GM19463 (cell line): ENCODE results near the gene DUSP12.
"Not testable (repeated sequence)": the region's sequence is repeated elsewhere in the genome, so short reads cannot be mapped to it uniquely, and the experiment has no call there.

Experiments used
- ATAC-seq: cut with Tn5 transposase; IDR thresholded peaks from one replicate; pipeline ENCODE4 v1.9.1; 2021; ENCODE audit warnings: mild to moderate bottlenecking, moderate library complexity; ENCODE audit not compliant: unreplicated experiment

DUSP12 gene

DNA sequence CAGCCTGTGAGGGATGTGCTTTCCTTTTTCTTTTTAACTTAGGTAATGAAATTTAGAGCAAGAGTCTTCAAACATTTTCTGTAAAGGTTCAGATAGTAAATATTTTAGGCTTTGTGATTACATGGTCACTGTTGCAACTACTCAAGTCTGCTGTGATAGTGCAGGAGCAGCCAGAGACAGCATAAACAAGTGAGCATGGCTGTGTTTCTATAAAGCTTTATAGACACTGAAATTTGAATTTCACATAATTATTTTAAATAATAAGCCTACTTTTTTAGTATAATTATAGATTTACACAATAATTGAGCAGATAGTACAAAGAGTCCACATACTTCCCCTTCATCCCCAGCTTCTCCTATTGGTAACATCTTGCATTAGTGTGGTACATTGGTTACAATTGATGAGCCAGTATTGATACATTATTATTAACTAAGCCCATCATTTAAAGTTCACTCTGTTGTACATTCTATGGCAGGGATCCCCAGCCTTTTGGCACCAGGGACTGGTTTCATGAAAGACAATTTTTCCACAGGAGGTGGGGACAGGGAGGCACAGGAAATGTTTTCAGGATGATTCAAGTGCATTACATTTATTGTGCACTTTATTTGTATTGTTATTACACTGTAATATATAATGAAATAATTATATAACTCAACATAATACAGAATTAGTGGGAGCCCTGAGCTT, 19.5 kb downstream of the DUSP12 start:
- no peak for ATAC-seq

DNA sequence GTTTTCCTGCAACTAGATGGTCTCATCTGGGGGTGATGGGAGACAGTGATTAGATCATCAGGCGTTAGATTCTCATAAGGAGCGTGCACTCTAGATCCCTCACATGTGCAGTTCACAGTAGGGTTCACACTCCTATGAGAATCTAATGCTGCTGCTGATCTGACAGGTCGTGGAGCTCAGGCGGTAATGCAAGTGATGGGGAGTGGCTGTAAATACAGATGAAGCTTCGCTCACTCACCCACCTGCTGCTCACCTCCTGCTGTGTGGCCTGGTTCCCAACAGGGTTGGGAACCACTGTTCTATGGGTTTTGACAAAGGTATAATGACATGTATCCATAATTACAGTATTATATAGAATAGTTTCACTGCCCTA, 20.1 kb downstream of the DUSP12 start:
- not testable (repeated sequence) for ATAC-seq

DNA sequence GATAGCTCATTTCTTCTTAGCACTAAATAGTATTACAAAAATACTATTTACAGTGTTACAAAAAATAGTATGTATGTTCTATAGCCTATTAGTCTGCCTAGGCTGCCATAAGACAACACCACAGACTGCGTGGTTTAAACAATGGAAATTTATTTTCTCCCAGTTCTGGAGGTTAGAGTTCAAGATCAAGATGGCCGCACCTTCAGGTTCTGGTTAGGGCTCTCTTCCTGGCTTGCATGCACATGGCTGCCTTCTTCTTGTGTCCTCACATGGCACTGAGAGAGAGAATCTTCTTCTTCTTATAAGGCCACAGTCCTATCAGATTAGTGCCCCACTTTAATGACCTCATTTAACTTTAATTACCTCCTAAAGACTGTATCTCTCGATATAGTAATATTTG, 20.7 kb downstream of the DUSP12 start:
- no peak for ATAC-seq

DNA sequence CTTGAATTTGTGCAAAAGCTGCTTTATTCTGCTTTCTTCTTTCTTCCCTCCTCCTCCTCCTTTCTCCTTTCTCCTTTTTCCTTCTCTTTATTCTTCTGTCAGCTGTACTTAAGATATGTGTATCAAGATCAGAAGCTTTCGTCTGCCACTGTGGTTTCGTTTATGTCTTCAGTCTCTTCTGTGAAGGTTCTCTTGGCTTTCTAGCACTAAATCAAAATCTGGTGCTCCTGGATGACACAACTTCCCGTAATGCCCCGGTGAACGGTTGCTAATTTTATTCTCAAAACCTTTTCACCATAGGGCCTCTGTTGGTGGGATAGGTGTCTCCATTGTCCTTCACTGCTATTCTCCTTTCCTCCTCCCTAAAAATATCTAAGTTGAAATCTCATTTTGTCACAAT, 21.6 kb downstream of the DUSP12 start:
- no peak for ATAC-seq

DNA sequence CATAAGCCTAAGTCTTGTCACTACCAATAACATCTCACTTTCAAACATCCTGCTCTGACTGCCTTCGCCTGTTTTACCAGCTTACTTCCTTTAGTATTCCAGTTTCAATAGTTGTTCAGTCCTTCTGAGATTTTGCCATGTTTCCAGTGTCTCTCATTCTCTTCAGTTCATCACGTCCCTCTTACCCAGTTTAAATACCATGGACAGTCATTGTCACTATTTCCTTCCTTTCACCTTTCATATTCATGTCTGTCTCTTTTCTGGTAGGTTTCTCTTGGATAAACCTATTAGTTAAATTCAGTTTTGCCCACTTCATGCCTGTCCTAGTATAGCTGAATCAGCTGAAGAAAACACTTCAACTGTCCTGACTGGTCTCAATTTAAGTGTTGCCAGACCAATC, 22.4 kb downstream of the DUSP12 start:
- ATAC-seq, result no peak

DNA sequence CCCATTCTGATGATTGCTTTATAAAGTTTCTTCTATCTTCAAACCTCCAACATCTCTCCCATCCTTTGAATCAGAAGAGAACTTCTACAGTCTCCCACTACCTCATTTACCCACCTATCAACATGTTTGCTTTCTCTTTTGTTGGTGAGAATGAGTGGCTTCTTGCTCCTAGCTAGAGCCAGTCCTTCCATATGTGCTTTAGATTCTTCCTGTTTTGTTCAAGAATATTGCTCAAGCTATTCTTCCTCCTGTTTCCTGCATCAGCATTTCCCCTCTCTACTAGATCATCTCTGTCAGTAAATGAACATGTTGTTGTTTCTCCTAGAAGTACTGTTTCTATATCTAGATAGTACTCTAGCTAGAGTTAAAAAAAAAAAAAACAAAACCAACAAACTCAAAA, 22.8 kb downstream of the DUSP12 start:
- no peak for ATAC-seq

DNA sequence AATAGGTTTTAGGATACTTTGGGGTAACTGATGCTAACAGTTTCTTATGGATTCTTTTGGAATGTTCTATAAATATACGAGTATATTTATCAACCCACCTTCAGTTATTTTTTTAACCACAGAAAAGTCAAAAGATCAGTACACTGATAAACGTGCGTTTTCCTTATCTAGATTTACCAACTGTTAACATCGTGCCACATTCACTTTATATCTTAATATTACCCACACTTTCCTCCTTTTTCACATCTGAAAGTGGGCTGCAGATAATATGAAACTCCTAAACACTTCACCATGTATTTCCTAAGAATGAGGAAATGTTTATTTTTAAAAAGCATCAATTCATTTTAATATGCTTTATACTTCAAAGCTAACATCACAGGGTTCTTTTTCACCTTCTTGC, 24.2 kb downstream of the DUSP12 start:
- no peak for ATAC-seq

DNA sequence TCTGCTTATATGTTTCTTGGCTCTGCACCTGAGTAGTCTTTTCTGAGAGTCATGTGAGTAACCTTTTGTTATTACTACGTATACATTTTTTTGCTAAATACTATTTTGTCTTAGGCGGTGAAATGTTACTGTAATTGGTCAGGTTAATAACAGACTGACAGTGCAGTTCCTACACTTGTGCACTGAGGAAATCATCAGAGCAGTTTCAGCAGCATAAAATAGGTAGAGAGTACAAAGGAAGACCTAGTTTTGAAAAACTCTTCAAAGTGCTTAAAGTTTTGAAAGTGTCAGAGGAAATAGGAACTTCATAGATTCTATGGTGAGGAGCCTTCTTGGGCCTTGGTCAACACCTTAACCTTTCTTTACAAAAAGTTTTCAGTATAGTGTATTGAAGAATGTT, 27.7 kb downstream of the DUSP12 start:
- ATAC-seq, result no peak

DNA sequence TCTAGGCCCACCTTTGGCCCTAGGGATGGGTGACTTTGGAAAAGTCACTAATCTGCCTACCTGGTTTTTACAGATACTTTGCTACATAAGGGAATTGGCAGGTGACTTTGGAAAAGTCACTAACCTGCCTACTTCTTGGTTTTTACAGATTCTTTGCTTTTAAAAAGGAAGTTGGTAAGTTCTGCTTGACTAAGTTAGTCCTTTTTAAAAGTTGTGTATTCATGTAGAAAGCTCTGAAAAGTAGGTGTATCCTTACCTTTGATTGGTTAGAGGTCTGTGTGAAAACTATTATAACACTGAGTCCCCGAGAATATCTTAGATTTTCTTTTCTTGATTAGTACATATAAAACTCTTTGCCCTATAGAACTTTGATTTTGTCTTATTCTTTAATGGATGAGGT, 28.9 kb downstream of the DUSP12 start:
- ATAC-seq, result no peak

DNA sequence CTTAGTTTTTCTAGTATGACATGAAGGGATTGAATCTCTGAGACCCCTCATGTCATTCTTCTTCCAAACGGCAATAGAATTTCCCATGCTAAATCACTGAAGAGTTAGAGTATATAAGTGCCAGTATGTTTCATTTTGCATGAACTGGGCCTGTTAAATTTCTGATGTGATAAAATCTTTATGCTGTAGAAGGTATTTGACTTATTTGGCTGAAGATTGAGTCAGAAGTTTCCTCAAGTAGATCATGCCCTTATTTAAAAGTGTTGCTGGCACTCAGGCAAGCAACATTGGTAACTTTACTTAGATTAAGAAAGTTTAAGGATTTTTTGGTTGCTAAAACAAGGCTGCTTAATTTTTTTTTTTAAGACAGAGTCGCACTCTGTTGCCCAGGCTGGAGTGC, 29.8 kb downstream of the DUSP12 start:
- ATAC-seq, result no peak

DNA sequence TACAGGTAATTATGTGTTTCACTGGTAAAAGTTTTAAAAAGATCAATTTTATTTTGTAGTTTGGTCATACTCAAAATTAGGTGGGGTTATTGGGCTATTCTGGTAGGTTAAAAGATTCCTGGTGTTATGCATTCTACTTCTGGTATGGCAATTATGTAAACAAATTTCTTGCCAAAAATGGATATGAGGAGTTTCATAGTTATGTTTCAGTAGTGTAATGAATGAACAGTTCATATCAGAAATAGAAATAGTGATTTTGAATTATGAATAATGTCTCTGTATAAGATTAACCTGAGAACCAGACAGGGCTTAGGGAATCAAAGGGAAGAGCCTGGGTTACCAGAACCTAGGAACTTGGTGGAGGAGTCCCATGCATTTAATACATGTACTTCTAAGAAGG, 32.4 kb downstream of the DUSP12 start:
- no peak for ATAC-seq

DNA sequence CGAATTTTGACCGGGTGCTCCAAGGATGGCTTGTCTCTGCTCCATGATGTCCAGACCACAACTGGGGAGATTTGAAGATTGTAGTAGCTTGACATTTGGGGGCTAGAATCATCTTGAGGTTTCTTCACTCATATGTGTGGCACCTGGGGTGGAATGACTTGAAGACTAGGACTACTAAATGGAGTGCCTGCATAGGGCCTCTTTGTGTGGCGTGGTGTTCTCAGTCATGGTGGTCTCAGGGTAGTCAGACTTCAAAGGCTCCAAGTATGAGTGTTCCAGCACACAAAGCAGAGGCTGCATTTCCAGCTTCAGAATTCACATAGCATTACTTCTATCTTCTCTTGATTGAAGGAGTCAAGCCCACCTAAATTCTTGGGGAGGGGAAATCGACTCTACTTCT, 33.3 kb downstream of the DUSP12 start:
- no peak for ATAC-seq

DNA sequence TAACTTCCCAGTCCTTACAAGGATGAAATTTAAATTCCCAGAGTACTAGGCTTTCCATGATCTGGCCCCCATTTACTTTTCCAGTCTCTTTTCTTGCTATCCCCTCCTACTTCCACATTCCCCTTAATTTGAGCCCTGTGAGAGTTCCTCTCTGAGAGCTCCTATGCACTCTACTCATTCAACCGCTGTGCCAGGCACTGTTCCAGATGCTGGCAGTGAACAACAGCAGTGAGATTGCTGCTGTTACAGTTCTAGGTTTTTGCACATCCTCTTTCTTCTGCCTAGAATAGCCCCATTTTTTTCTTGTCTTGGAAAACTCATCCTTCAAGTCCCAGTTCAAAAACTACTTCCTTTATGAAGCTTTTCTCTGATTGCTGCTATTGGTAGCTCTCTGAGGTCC, 35.4 kb downstream of the DUSP12 start:
- ATAC-seq, result no peak

DNA sequence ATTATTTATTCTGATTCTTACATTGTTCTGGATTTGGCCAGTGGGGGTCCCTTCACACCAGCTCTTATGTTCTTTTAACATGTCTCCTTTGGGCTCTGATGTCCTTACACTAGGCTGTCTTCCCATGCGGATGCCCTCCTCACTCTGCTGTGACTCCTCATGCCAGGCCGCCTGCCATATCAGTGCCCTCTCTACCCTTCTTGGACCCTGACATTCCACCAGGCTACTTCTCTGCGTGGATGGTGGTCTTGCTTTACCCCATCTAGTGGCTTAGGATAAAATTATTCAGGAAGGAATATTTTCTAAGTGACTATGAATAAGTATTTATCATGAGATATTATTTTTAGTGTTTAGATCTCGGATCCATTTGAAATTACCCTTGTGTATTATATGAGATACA, 37.8 kb downstream of the DUSP12 start:
- ATAC-seq, result no peak

DNA sequence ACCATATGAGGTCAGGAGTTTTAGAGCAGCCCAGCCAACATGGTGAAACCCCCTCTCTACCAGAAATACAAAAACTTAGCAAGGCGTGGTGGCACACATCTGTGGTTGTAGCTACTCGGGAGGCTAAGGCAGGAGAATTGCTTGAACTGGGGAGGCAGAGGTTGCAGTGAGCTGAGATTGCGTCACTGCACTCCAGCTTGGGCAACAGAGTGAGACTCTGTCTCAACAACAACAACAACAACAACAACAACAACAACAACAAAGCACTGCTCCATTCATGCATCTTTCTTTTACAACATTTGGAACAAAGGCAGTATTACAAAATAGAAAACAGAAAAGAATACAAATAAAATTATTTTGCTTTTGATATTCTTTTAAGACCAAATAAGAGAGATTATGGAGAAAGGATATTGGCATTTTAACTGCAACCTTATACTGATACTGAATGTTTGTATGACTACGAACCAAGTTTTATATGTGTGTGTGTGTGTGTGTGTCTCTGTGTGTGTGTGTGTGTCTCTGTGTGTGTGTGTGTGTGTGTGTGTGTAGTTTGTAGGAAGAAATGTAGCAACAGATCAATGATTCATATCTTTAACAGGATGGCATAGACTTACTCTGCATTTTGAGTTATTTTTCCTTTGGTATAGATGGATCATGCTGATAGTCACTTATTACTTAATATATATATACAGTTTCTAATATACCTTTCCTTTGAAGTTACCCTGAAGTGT, 41.2 kb downstream of the DUSP12 start:
- no peak for ATAC-seq

DNA sequence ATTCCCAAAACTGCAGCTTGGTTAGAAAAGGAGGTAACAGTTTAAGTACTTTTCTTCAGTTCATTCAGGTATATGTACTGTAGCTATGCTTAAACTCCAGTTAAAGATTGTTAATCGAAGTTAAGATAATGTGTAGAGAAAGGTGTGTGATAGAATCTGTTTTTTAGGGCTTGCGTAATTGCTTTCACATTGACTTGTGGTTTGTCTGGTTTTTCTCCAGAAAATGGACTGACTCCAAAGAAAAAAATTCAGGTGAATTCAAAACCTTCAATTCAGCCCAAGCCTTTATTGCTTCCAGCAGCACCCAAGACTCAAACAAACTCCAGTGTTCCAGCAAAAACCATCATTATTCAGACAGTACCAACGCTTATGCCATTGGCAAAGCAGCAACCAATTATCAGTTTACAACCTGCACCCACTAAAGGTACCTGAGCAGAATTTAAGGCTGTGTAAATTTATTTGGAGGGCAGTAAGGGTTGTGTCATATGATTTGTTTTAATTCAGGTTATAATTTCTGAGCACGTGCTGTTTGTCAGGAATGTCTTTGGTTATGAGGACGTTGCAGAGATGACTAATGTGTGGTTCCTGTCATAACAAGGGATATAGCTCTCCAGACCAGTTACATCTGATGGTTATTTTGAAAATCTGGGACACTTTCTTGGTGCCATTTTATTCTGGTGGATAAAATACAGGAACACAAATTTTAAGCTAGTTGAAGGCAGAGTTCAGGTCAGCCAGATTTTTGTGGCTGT, 42.5 kb downstream of the DUSP12 start:
- ATAC-seq, result no peak

DNA sequence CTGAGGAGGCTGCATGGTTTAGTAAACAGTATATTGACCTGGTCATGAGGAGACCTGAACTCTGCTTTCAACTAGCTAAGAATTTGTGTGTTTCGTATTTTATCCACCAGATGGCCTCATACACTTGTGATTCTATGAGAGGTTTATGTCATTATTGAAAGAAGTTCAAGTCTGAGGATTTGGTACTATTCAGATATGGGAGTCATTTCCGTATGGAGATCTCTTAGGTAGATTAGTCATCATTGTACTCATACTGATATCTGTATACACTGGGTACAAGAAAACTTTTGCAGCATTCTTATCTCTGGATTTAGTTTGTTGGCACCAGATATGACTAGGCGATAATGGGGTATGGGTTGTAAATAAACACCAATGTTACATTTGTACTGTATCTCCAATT, 43.2 kb downstream of the DUSP12 start:
- ATAC-seq, result peak; percentile 71

DNA sequence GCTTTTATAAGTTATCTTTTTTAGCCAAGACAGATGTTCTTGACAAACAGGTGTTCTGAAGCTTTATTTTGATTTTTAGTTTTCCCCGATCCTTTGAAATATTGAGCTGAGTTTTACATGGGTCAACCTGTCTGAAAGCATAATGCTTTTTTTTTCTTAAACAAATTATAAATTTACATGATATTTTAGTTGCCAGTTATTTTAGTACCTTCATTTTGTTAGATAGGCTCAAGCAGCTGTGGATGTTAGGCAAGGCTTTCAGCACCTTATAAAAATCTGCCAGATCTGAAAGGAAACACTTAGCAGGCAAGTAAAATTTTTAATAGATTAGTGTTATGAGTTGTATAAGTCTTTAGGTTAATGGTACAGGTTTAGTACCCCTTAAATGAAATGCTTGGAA, 50.2 kb downstream of the DUSP12 start:
- no peak for ATAC-seq

DNA sequence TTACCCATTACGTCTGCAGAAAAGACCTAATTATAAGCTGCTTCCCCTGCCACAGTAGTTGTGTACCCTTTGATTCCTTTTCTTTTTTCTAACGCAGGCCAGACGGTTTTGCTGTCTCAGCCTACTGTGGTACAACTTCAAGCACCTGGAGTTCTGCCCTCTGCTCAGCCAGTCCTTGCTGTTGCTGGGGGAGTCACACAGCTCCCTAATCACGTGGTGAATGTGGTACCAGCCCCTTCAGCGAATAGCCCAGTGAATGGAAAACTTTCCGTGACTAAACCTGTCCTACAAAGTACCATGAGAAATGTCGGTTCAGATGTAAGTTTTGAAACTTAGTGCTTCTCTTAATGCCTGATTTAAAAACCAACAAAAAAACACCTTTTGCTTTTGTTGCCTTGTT, 52.4 kb downstream of the DUSP12 start:
- ATAC-seq, result no peak

DNA sequence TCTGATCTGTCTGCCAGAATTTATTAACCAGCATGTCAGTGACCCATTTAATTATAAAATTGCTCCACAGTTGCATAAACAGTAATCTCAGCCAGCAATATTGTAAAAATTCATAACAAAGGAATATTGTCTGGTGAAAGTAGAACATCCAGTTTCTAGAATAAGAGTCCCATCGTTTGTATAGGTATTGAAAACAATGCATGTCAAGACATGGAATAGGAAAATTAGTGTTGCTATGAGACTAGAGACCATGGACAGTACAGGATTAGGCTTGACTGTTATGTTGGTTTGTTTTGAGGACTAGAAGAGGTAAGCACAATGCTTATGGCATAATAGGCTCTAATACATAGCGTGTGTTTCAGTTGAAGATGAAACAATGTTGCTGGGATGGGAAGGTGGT, 53.6 kb downstream of the DUSP12 start:
- ATAC-seq, result no peak

DNA sequence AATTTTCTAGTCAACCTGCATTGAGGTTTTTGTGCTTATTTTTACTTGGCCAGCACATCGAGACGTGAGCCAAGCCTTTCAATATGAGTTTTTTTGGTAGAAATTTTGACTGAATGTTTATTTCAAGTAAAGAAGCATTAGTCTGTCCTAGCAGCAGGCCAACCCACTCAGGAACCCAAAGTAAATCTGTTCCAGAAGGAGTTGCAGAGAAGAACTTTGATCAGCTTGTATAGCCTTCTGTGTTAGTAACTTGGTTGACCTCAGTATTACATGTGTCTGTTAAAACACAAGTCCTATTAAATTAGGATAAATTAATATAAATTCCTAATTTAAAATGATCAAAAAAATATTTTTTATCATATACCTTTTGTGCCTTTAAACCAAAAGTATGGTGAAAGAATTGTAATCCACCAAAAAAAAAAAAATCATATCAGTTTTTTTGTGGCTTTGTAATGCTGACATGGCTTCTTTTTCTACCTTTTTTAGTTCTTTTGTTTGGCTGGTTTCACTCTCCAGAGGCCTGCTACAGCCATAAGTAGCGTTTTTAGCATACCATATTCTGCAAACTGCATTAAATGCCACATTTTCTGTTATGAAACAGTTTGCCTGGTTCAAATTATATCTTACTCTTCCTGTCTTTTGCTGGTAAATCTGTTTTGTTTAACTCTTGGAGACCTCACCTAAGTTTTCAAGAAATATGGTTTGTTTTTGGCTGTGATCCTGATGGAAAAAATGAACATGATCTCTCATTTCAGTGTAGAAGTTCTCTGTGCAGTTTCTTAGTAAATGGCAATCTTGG, 56.0 kb downstream of the DUSP12 start:
- ATAC-seq, result no peak
